WTC11 (cell line): ENCODE results near the gene ROMO1.

Source experiments
- AFF4 ChIP-seq: sonication (generic); formaldehyde crosslinking; IDR thresholded peaks from 2 replicates; pipeline ENCODE4 v1.8.1; 2023; ENCODE audit warnings: mild to moderate bottlenecking, missing genetic modification reagents, borderline replicate concordance
- ATF3 ChIP-seq: sonication (generic); formaldehyde crosslinking; conservative IDR thresholded peaks from 2 replicates; pipeline ENCODE4 v1.8.1; 2022; ENCODE audit warnings: mild to moderate bottlenecking, missing genetic modification reagents
- CTCF ChIP-seq: fragments of 200-600 bp; IDR thresholded peaks from 2 replicates; pipeline ENCODE4 v1.8.0; 2022; ENCODE audit warnings: antibody characterized with exemption
- GTF2I ChIP-seq: fragments of 250-450 bp; sonication (Bioruptor Pico); conservative IDR thresholded peaks from 2 replicates; pipeline ENCODE4 v1.4.0; 2021; ENCODE audit warnings: mild to moderate bottlenecking
- MAX ChIP-seq: sonication (generic); formaldehyde crosslinking; IDR thresholded peaks from 2 replicates; pipeline ENCODE4 v1.8.0; 2022; ENCODE audit warnings: mild to moderate bottlenecking, missing genetic modification reagents
- NFE2L1 ChIP-seq: sonication (generic); formaldehyde crosslinking; IDR thresholded peaks from 2 replicates; pipeline ENCODE4 v1.8.1; 2023; ENCODE audit warnings: missing genetic modification reagents
- USF1 ChIP-seq: sonication (generic); formaldehyde crosslinking; IDR thresholded peaks from 2 replicates; pipeline ENCODE4 v1.8.0; 2022; ENCODE audit warnings: mild to moderate bottlenecking, missing genetic modification reagents
- USF2 ChIP-seq: sonication (generic); formaldehyde crosslinking; IDR thresholded peaks from 2 replicates; pipeline ENCODE4 v1.8.1; 2023; ENCODE audit warnings: mild to moderate bottlenecking, missing genetic modification reagents, moderate library complexity
- ZBTB21 ChIP-seq: sonication (generic); formaldehyde crosslinking; IDR thresholded peaks from 2 replicates; pipeline ENCODE4 v1.8.1; 2023; ENCODE audit warnings: mild to moderate bottlenecking, missing genetic modification reagents, borderline replicate concordance
- ZNF138 ChIP-seq: sonication (generic); formaldehyde crosslinking; conservative IDR thresholded peaks from 2 replicates; pipeline ENCODE4 v1.8.1; 2022; ENCODE audit warnings: mild to moderate bottlenecking, moderate library complexity, missing genetic modification reagents
- ZNF232 ChIP-seq: sonication (generic); formaldehyde crosslinking; IDR thresholded peaks from 2 replicates; pipeline ENCODE4 v1.8.0; 2022; ENCODE audit warnings: mild to moderate bottlenecking, missing genetic modification reagents
- ZNF416 ChIP-seq: fragments of 250-450 bp; sonication (Bioruptor Pico); IDR thresholded peaks from 2 replicates; pipeline ENCODE4 v1.9.0; 2021; ENCODE audit warnings: mild to moderate bottlenecking, inconsistent platforms
- ZNF532 ChIP-seq: fragments of 250-450 bp; sonication (Bioruptor Pico); IDR thresholded peaks from 2 replicates; pipeline ENCODE4 v1.9.0; 2021; ENCODE audit warnings: mild to moderate bottlenecking, borderline replicate concordance
- ZSCAN18 ChIP-seq: fragments of 250-450 bp; sonication (Bioruptor Pico); IDR thresholded peaks from 2 replicates; pipeline ENCODE4 v2.1.2; 2022; ENCODE audit warnings: mild to moderate bottlenecking, moderate library complexity

GRCh38 chr20:35715652-35716051, 16.4 kb downstream of the ROMO1 start:
- TF ChIP-seq ZNF138 (CRISPR knock-in tag) = no peak
- no peak for TF ChIP-seq CTCF
- TF ChIP-seq ZNF532 (CRISPR knock-in tag) = no peak
- no peak for TF ChIP-seq GTF2I (CRISPR knock-in tag)
- no peak for TF ChIP-seq NFE2L1 (CRISPR knock-in tag)
- TF ChIP-seq ZSCAN18 = no peak
- no peak for TF ChIP-seq ZBTB21
- no peak for TF ChIP-seq AFF4 (CRISPR knock-in tag)
- TF ChIP-seq ATF3 (CRISPR knock-in tag) = no peak
- no peak for TF ChIP-seq USF2 (CRISPR knock-in tag)
- TF ChIP-seq USF1 (CRISPR knock-in tag) = no peak
- TF ChIP-seq ZNF232 (CRISPR knock-in tag) = no peak
- no peak for TF ChIP-seq MAX (CRISPR knock-in tag)
- TF ChIP-seq ZNF416 (CRISPR knock-in tag) = no peak
